DND-41 (cell line): ENCODE data around the gene ARHGEF4.

Source experiments
- CTCF ChIP-seq: IDR thresholded peaks from 2 replicates; pipeline ENCODE4 v1.5.1; 2012; ENCODE audit warnings: borderline replicate concordance, low read length, moderate library complexity, mild to moderate bottlenecking; ENCODE audit not compliant: poor library complexity, severe bottlenecking; ENCODE audit errors: extremely low read depth
- EZH2 ChIP-seq: IDR thresholded peaks from 3 replicates; pipeline ENCODE4 v1.6.1; 2012; ENCODE audit warnings: borderline replicate concordance, low read depth, mild to moderate bottlenecking, moderate library complexity, low read length, inconsistent platforms; ENCODE audit not compliant: severe bottlenecking

DNA sequence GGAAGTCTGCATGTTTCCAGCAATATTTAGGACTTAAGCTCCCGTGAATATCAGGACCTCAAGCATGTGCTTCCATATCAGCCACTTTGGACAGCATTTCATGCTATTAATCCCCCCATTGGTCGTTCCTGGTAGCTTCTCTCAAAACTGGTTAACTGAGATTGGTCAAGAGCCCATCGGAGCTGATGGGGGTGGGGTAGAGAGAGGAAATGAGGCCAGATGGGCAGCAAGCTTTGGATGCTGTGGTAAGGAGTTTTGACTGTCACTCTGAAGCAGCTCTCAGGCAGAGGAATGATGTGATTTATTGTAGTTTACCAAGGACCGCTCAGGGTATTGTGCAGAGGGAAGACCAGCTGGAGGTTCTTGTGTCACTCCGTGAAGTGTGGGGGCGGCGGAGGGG is 174.8 kb downstream of the ARHGEF4 start:
- no peak for TF ChIP-seq CTCF
- TF ChIP-seq EZH2, result no peak
